Mesendoderm (in vitro differentiated cells): Measurements from ENCODE around the gene CDC25C.

ENCODE experiments used
- DNase-seq: peaks from one replicate; pipeline ENCODE4 v3.0.0; 2013
- H2AK5ac ChIP-seq: 2 replicates; pipeline ENCODE4 v1.6.1; 2013; ENCODE audit warnings: low read length, inconsistent platforms
- H2BK120ac ChIP-seq: 2 replicates; pipeline ENCODE4 v1.6.1; 2013; ENCODE audit warnings: low read depth, mild to moderate bottlenecking, low read length, moderate library complexity, mixed read lengths
- H2BK15ac ChIP-seq: replicated peaks from 2 replicates; pipeline ENCODE4 v1.6.1; 2013; ENCODE audit warnings: low read depth, mild to moderate bottlenecking, moderate library complexity
- H2BK5ac ChIP-seq: 2 replicates; pipeline ENCODE4 v1.6.1; 2013; ENCODE audit warnings: low read length, inconsistent platforms
- H3K18ac ChIP-seq: 2 replicates; pipeline ENCODE4 v1.6.1; 2013; ENCODE audit warnings: mild to moderate bottlenecking, low read length, mixed read lengths
- H3K23ac ChIP-seq: one replicate; pipeline ENCODE4 v1.6.1; 2013; ENCODE audit warnings: low read length
- H3K27ac ChIP-seq: 2 replicates; pipeline ENCODE4 v1.5.1; 2013; ENCODE audit warnings: low read depth, mild to moderate bottlenecking, inconsistent platforms, low read length, moderate library complexity
- H3K27me3 ChIP-seq: 2 replicates; pipeline ENCODE4 v1.6.1; 2013; ENCODE audit warnings: low read length, control low read depth, mild to moderate bottlenecking, inconsistent platforms; ENCODE audit not compliant: insufficient read depth, poor library complexity
- H3K36me3 ChIP-seq: 2 replicates; pipeline ENCODE4 v1.6.1; 2013; ENCODE audit warnings: low read length, inconsistent platforms; ENCODE audit not compliant: control insufficient read depth, insufficient read depth
- H3K4ac ChIP-seq: one replicate; pipeline ENCODE4 v1.6.1; 2013; ENCODE audit warnings: low read depth, mild to moderate bottlenecking, low read length, moderate library complexity
- H3K4me1 ChIP-seq: 2 replicates; pipeline ENCODE4 v1.6.1; 2013; ENCODE audit warnings: low read depth, low read length, inconsistent platforms; ENCODE audit not compliant: control insufficient read depth
- H3K4me2 ChIP-seq: 2 replicates; pipeline ENCODE4 v1.6.1; 2013; ENCODE audit warnings: low read length
- H3K4me3 ChIP-seq: 2 replicates; pipeline ENCODE4 v1.5.1; 2013; ENCODE audit warnings: mild to moderate bottlenecking, low read length
- H3K56ac ChIP-seq: one replicate; pipeline ENCODE4 v1.6.1; 2013; ENCODE audit warnings: low read length
- H3K79me1 ChIP-seq: 2 replicates; pipeline ENCODE4 v1.6.1; 2013; ENCODE audit warnings: low read length, inconsistent platforms
- H3K79me2 ChIP-seq: 2 replicates; pipeline ENCODE4 v1.6.1; 2013; ENCODE audit warnings: mild to moderate bottlenecking, low read length; ENCODE audit not compliant: control insufficient read depth, insufficient read depth
- H3K9ac ChIP-seq: 2 replicates; pipeline ENCODE4 v1.6.1; 2013; ENCODE audit warnings: low read length, inconsistent platforms
- H4K5ac ChIP-seq: one replicate; pipeline ENCODE4 v1.6.1; 2013; ENCODE audit warnings: low read length
- H4K8ac ChIP-seq: one replicate; pipeline ENCODE4 v1.6.1; 2013; ENCODE audit warnings: low read depth, mild to moderate bottlenecking, control low read depth, low read length, moderate library complexity
- WGBS: extraction: QIAGEN DNeasy Blood & Tissue Kit; methylation state at CpG from one replicate; pipeline ENCODE4 v1.1.7; 2013; ENCODE audit warnings: low lambda C conversion rate, missing lambda C conversion rate; ENCODE audit not compliant: insufficient coverage; ENCODE audit errors: extremely low coverage; 5-methylcytosine and 5-hydroxymethylcytosine counted together

Gene CDC25C

GRCh38 chr5:138315751-138316278 is 15.8 kb downstream of the CDC25C start:
- Histone ChIP-seq H3K9ac (no peak overlapping the region), H3K79me1 (no peaks in the 10 kb centered on the region), H4K8ac (no peak overlapping the region), H2AK5ac (no peak overlapping the region), H2BK5ac (no peak overlapping the region), H3K56ac (no peak overlapping the region), H3K4me3 (no peak overlapping the region), H3K36me3 (peaks cover 2% of the 10 kb centered on the region), H3K4ac (no peak overlapping the region), H2BK15ac (no peak overlapping the region), H4K5ac (no peak overlapping the region), H3K27me3 (no peaks in the 10 kb centered on the region), H3K23ac (no peak overlapping the region), H3K4me2 (no peak overlapping the region), H3K27ac (no peak overlapping the region), H2BK120ac (no peak overlapping the region), H3K4me1 (no peaks in the 10 kb centered on the region), H3K79me2 (no peaks in the 10 kb centered on the region), H3K18ac (no peak overlapping the region)
- no CpG with 5 or more reads among the region's 7 CpGs for WGBS
- no peak for DNase-seq

DNA sequence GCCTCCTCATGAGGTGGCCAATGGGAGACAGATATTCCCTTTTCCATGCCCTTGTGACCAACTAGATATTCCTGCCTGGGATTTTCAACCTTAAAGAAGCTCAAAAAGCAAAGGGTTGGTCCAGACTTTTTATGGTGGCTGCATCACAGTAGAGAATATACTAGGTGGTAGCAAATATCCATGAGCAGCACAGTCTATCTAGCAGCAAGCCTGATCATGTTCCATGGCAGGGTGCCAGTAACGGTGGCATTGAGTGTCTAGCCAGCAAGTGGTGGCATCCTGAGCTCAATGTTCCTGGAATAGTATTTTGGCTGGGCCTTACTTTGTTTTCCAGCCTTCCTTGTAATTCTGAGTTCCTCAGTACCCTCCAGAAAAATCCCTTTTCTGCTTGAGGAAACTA is 25.8 kb downstream of the CDC25C start:
- Histone ChIP-seq H3K9ac (no peak overlapping the region), H3K27me3 (no peaks in the 10 kb centered on the region), H3K79me2 (no peaks in the 10 kb centered on the region), H3K18ac (no peak overlapping the region), H2AK5ac (no peak overlapping the region), H3K36me3 (no peaks in the 10 kb centered on the region), H2BK15ac (no peak overlapping the region), H3K4me1 (no peaks in the 10 kb centered on the region), H3K56ac (no peak overlapping the region), H2BK120ac (no peak overlapping the region), H3K23ac (no peak overlapping the region), H3K79me1 (no peaks in the 10 kb centered on the region), H2BK5ac (no peak overlapping the region), H3K4ac (no peak overlapping the region), H4K5ac (no peak overlapping the region), H3K27ac (no peak overlapping the region), H3K4me3 (no peak overlapping the region), H4K8ac (no peak overlapping the region), H3K4me2 (no peak overlapping the region)
- WGBS, result no CpG with 5 or more reads among the region's 1 CpG
- no peak for DNase-seq

DNA sequence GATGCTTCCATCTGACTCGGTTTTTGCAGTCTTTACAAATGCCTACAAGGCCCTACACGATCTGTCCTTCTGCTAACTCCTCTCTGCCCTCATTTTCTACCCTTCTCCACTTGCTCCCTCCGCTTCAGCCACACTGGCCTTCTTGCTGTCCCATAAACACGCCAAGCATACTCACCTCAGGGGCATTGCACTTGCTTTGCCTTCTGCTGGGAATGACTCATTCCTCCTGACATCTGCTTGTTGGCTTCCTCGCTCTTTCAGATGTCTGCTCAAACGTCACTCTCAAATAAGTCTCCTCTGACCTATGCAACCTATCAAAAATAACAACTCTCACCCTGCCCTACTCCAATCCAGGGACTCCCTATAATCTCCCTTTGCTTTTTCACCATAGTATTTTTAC is 28.2 kb downstream of the CDC25C start:
- no CpG with 5 or more reads among the region's 6 CpGs for WGBS
- Histone ChIP-seq H3K18ac (no peak overlapping the region), H3K4me3 (no peak overlapping the region), H4K5ac (no peak overlapping the region), H3K79me1 (no peaks in the 10 kb centered on the region), H3K27me3 (no peaks in the 10 kb centered on the region), H3K23ac (no peak overlapping the region), H2BK120ac (no peak overlapping the region), H4K8ac (no peak overlapping the region), H2BK15ac (no peak overlapping the region), H3K9ac (no peak overlapping the region), H3K4me1 (no peaks in the 10 kb centered on the region), H3K4me2 (no peak overlapping the region), H3K27ac (no peak overlapping the region), H3K56ac (no peak overlapping the region), H2AK5ac (no peak overlapping the region), H3K4ac (no peak overlapping the region), H3K79me2 (no peaks in the 10 kb centered on the region), H2BK5ac (no peak overlapping the region), H3K36me3 (no peaks in the 10 kb centered on the region)
- no peak for DNase-seq

- Histone ChIP-seq H3K23ac (no peak overlapping the region), H3K4ac (no peak overlapping the region), H3K79me1 (no peaks in the 10 kb centered on the region), H3K27ac (no peak overlapping the region), H2BK120ac (no peak overlapping the region), H2BK5ac (no peak overlapping the region), H3K9ac (no peak overlapping the region), H3K79me2 (no peaks in the 10 kb centered on the region), H3K4me3 (no peak overlapping the region), H3K27me3 (no peaks in the 10 kb centered on the region), H3K4me1 (no peaks in the 10 kb centered on the region), H4K8ac (no peak overlapping the region), H4K5ac (no peak overlapping the region), H3K18ac (no peak overlapping the region), H2AK5ac (no peak overlapping the region), H3K36me3 (peaks cover 7% of the 10 kb centered on the region), H3K56ac (no peak overlapping the region), H3K4me2 (no peak overlapping the region), H2BK15ac (no peak overlapping the region)
- WGBS, result no CpG with 5 or more reads among the region's 3 CpGs
- no peak for DNase-seq
Observed at GRCh38 chr5:138289296-138289695, 42.3 kb downstream of the CDC25C start.

GRCh38 chr5:138287246-138287645 is 44.4 kb downstream of the CDC25C start:
- Histone ChIP-seq H2AK5ac (no peak overlapping the region), H3K9ac (no peak overlapping the region), H2BK120ac (no peak overlapping the region), H2BK5ac (no peak overlapping the region), H3K36me3 (peaks cover 6% of the 10 kb centered on the region), H3K4me2 (no peak overlapping the region), H3K4me1 (no peaks in the 10 kb centered on the region), H3K4ac (no peak overlapping the region), H3K79me2 (no peaks in the 10 kb centered on the region), H3K18ac (no peak overlapping the region), H3K27ac (no peak overlapping the region), H4K5ac (no peak overlapping the region), H2BK15ac (no peak overlapping the region), H3K4me3 (no peak overlapping the region), H4K8ac (no peak overlapping the region), H3K79me1 (no peaks in the 10 kb centered on the region), H3K27me3 (no peaks in the 10 kb centered on the region), H3K23ac (no peak overlapping the region), H3K56ac (no peak overlapping the region)
- WGBS, result no CpG with 5 or more reads among the region's 1 CpG
- no peak for DNase-seq
